HEK293 (cell line): Measurements from ENCODE around the gene SMURF1.

ENCODE experiments used
- AEBP2 ChIP-seq: fragments of 450-650 bp; formaldehyde crosslinking; IDR thresholded peaks from 2 replicates; pipeline ENCODE4 v1.5.1; 2016; ENCODE audit warnings: missing biosample characterization, missing genetic modification characterization, borderline replicate concordance
- ATF2 ChIP-seq: fragments of 450-650 bp; formaldehyde crosslinking; IDR thresholded peaks from 2 replicates; pipeline ENCODE4 v1.5.1; 2016; ENCODE audit warnings: missing biosample characterization, missing genetic modification characterization, low read depth
- CTCF ChIP-seq: fragments of 450-650 bp; formaldehyde crosslinking; IDR thresholded peaks from 2 replicates; pipeline ENCODE4 v1.5.1; 2016; ENCODE audit warnings: missing biosample characterization, missing genetic modification characterization
- GLIS2 ChIP-seq: fragments of 450-650 bp; formaldehyde crosslinking; IDR thresholded peaks from 2 replicates; pipeline ENCODE4 v1.5.1; 2016; ENCODE audit warnings: missing biosample characterization, missing genetic modification characterization
- PBX3 ChIP-seq: sonication (generic); formaldehyde crosslinking; IDR thresholded peaks from 2 replicates; pipeline ENCODE4 v1.8.1; 2022; ENCODE audit warnings: mild to moderate bottlenecking, moderate library complexity, missing genetic modification reagents
- PRDM6 ChIP-seq: fragments of 450-650 bp; formaldehyde crosslinking; IDR thresholded peaks from 2 replicates; pipeline ENCODE4 v1.5.1; 2017; ENCODE audit warnings: missing biosample characterization, missing genetic modification characterization
- REST ChIP-seq: fragments of 450-650 bp; formaldehyde crosslinking; IDR thresholded peaks from 2 replicates; pipeline ENCODE4 v1.5.1; 2016; ENCODE audit warnings: missing biosample characterization, missing genetic modification characterization
- SCRT1 ChIP-seq: fragments of 450-650 bp; formaldehyde crosslinking; IDR thresholded peaks from 2 replicates; pipeline ENCODE4 v1.5.1; 2016; ENCODE audit warnings: missing biosample characterization, missing genetic modification characterization, borderline replicate concordance
- YY1 ChIP-seq: fragments of 450-650 bp; formaldehyde crosslinking; IDR thresholded peaks from 2 replicates; pipeline ENCODE4 v1.5.1; 2018; ENCODE audit warnings: missing biosample characterization, missing genetic modification characterization
- ZBTB6 ChIP-seq: fragments of 450-650 bp; formaldehyde crosslinking; IDR thresholded peaks from 2 replicates; pipeline ENCODE4 v1.5.1; 2017; ENCODE audit warnings: missing biosample characterization, missing genetic modification characterization
- ZNF121 ChIP-seq: fragments of 450-650 bp; formaldehyde crosslinking; IDR thresholded peaks from 2 replicates; pipeline ENCODE4 v1.5.1; 2016; ENCODE audit warnings: missing biosample characterization, missing genetic modification characterization
- ZNF404 ChIP-seq: fragments of 450-650 bp; formaldehyde crosslinking; IDR thresholded peaks from 2 replicates; pipeline ENCODE4 v1.5.1; 2017; ENCODE audit warnings: missing biosample characterization, missing genetic modification characterization
- ZNF610 ChIP-seq: fragments of 450-650 bp; formaldehyde crosslinking; IDR thresholded peaks from 2 replicates; pipeline ENCODE4 v1.5.1; 2016; ENCODE audit warnings: missing biosample characterization, missing genetic modification characterization, borderline replicate concordance
- ZNF639 ChIP-seq: fragments of 450-650 bp; formaldehyde crosslinking; IDR thresholded peaks from 2 replicates; pipeline ENCODE4 v1.5.1; 2016; ENCODE audit warnings: missing biosample characterization, missing genetic modification characterization

GRCh38 chr7:99120501-99120900 is 23.4 kb downstream of the SMURF1 start:
- no peak for TF ChIP-seq CTCF
- TF ChIP-seq ZNF610 (tag by site-specific recombination): no peak
- TF ChIP-seq PBX3 (CRISPR knock-in tag): no peak
- no peak for TF ChIP-seq ZNF639 (tag by site-specific recombination)
- TF ChIP-seq ATF2 (tag by site-specific recombination): no peak
- TF ChIP-seq ZNF404: no peak
- no peak for TF ChIP-seq SCRT1 (tag by site-specific recombination)
- TF ChIP-seq GLIS2: no peak
- no peak for TF ChIP-seq AEBP2 (tag by site-specific recombination)
- no peak for TF ChIP-seq PRDM6 (tag by site-specific recombination)
- TF ChIP-seq ZBTB6 (tag by site-specific recombination): no peak
- no peak for TF ChIP-seq REST (tag by site-specific recombination)
- no peak for TF ChIP-seq ZNF121
- no peak for TF ChIP-seq YY1 (tag by site-specific recombination)
